ENCODE results near the gene THOC6. TPM values are rescaled to one million over a fixed set of nuclear protein-coding genes. Genes with fewer than 3 reads are reported as not detected.

Gene THOC6
- total RNA-seq, 2 donors from 2014 or later = 45.8 to 52.4 TPM

DNA sequence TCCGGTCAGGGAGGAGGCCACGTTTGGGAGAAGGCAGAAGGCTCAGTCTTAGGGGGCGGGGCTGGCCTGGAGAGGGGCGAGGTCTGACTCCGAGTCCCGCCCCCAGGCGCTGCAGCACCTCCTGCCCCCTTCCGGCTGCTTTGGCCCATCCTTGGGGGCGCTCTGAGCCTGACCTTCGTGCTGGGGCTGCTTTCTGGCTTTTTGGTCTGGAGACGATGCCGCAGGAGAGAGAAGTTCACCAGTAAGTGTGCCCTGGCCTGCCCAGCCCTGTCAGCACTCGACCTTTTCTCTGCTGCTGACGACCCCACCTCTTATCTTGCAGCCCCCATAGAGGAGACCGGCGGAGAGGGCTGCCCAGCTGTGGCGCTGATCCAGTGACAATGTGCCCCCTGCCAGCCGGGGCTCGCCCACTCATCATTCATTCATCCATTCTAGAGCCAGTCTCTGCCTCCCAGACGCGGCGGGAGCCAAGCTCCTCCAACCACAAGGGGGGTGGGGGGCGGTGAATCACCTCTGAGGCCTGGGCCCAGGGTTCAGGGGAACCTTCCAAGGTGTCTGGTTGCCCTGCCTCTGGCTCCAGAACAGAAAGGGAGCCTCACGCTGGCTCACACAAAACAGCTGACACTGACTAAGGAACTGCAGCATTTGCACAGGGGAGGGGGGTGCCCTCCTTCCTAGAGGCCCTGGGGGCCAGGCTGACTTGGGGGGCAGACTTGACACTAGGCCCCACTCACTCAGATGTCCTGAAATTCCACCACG, 2.2 kb upstream of the THOC6 start:
- TF ChIP-seq, protein P1, sequence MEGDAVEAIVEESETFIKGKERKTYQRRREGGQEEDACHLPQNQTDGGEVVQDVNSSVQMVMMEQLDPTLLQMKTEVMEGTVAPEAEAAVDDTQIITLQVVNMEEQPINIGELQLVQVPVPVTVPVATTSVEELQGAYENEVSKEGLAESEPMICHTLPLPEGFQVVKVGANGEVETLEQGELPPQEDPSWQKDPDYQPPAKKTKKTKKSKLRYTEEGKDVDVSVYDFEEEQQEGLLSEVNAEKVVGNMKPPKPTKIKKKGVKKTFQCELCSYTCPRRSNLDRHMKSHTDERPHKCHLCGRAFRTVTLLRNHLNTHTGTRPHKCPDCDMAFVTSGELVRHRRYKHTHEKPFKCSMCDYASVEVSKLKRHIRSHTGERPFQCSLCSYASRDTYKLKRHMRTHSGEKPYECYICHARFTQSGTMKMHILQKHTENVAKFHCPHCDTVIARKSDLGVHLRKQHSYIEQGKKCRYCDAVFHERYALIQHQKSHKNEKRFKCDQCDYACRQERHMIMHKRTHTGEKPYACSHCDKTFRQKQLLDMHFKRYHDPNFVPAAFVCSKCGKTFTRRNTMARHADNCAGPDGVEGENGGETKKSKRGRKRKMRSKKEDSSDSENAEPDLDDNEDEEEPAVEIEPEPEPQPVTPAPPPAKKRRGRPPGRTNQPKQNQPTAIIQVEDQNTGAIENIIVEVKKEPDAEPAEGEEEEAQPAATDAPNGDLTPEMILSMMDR (conservative IDR thresholded peaks at IDR 0.05) = peak; percentile 74

DNA sequence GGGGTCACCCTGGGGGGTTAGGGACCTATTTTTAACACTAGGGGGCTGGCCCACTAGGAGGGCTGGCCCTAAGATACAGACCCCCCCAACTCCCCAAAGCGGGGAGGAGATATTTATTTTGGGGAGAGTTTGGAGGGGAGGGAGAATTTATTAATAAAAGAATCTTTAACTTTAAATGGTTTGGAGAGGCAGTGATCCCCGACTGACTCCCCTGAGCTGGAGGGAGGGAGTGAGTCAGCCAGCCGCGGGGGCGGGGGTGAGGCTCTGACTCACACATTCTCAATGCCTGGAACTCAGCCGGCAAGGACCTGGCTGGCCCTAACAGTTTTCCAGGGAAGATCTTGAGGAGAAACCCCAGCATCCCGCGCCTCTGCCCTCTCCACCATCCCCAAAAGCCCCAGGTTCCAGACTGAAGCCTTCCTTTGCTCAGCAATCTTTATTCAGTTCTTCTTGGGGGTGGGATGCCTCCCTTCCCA, 1.6 kb upstream of the THOC6 start:
- peaks cover 20% of the 10 kb centered on the region for H3K36me3 Mint-ChIP-seq (ENCODE audit: low read depth)
- Histone ChIP-seq H3K27me3 (ENCODE audit: control insufficient read depth, insufficient read depth, low read length, poor library complexity, severe bottlenecking) (no peaks in the 10 kb centered on the region), H3K36me3 (ENCODE audit: control insufficient read depth, insufficient read depth, low read length) (peaks cover 28% of the 10 kb centered on the region), H3K9ac (ENCODE audit: extremely low read depth, low read length, poor library complexity, severe bottlenecking) (peak overlapping the region; percentile 99), H3K4me3 (ENCODE audit: low read length) (peak overlapping the region; percentile 97), H3K4me1 (ENCODE audit: control insufficient read depth, insufficient read depth, low read length) (peaks cover 12% of the 10 kb centered on the region), H3K27ac (ENCODE audit: low read depth, low read length) (peak overlapping the region; percentile 95), H3K9me3 (ENCODE audit: control insufficient read depth, low read length) (no peaks in the 10 kb centered on the region)
- peak overlapping the region; percentile 99 for H3K27ac Mint-ChIP-seq
- H3K4me3 Mint-ChIP-seq = peak overlapping the region; percentile 83
- H3K9me3 Mint-ChIP-seq = no peaks in the 10 kb centered on the region
- no peaks in the 10 kb centered on the region for H3K27me3 Mint-ChIP-seq (ENCODE audit: insufficient read depth)
- TF ChIP-seq, protein P1 (conservative IDR thresholded peaks at IDR 0.05) = no peak
- WGBS, 2 experiments (ENCODE audit: insufficient coverage in 1 of 2, insufficient read length in 1 of 2) = 0 to 9% methylated on average over 4 to 7 of the region's 8 CpGs
- peak; percentile 95 for DNase-seq
- H3K4me1 Mint-ChIP-seq = peaks cover 29% of the 10 kb centered on the region

More for the DNA sequence above, 2.2 kb upstream of the THOC6 start:
- peak overlapping the region; percentile 97 for H3K4me3 ChIP-seq (ENCODE audit: low read length)
- peak overlapping the region; percentile 83 for H3K4me3 Mint-ChIP-seq
- H3K36me3 ChIP-seq (ENCODE audit: control insufficient read depth, insufficient read depth, low read length) = peaks cover 22% of the 10 kb centered on the region
- H3K27me3 Mint-ChIP-seq (ENCODE audit: insufficient read depth) = no peaks in the 10 kb centered on the region
- peak overlapping the region; percentile 95 for H3K27ac ChIP-seq (ENCODE audit: low read depth, low read length)
- WGBS, 2 experiments (ENCODE audit: insufficient coverage in 1 of 2, insufficient read length in 1 of 2) = 0 to 1% methylated on average over 14 to 25 of the region's 25 CpGs
- H3K9me3 ChIP-seq (ENCODE audit: control insufficient read depth, low read length) = no peaks in the 10 kb centered on the region
- DNase-seq = peak; percentile 95
- no peaks in the 10 kb centered on the region for H3K9me3 Mint-ChIP-seq
- peak overlapping the region; percentile 99 for H3K27ac Mint-ChIP-seq
- H3K27me3 ChIP-seq (ENCODE audit: control insufficient read depth, insufficient read depth, low read length, poor library complexity, severe bottlenecking) = no peaks in the 10 kb centered on the region
- peak overlapping the region; percentile 99 for H3K9ac ChIP-seq (ENCODE audit: extremely low read depth, low read length, poor library complexity, severe bottlenecking)
- H3K4me1 Mint-ChIP-seq = peaks cover 29% of the 10 kb centered on the region
- H3K36me3 Mint-ChIP-seq (ENCODE audit: low read depth) = peaks cover 18% of the 10 kb centered on the region
- peaks cover 12% of the 10 kb centered on the region for H3K4me1 ChIP-seq (ENCODE audit: control insufficient read depth, insufficient read depth, low read length)

DNA sequence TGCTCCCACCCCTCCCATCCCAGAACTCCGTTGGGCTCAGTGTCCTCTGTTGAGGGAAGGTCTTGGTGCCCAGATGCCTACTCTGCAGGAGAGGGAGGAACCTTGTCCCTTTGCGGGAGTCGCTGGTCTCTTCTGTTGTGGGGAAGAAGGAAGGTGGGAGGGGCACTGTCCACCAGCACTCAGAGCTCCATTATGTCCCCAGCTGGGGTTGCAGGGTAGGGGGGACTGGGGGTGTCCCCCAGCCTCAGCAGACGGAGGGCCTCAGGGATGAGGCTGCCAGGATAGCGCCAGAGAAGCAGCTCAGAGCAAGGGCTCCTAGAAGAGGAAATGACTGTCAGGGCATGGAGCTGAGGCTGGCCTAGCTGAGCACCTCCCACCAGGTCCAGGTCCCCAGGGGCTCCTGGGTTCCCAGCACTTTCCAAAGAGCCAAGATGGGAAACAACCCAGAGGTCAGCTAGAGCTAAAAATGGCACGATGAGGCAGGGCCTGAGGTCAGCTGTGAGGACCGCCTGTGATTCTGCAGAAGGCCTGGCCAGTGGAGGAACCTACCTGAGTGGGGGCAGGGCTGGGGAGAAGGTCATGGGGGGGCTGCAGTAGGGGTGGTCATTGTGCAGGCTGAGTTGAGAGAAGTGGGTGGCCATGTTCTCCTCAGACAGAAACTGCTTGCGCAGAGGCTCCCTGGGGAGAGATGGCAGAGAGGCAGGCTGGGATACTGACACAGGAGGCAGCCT, 986 bp upstream of the THOC6 start:
- H3K36me3 ChIP-seq (ENCODE audit: control insufficient read depth, insufficient read depth, low read length) = peaks cover 30% of the 10 kb centered on the region
- DNase-seq = peak; percentile 87
- H3K4me3 ChIP-seq (ENCODE audit: low read length) = peak overlapping the region; percentile 97
- Mint-ChIP-seq H3K4me3 (peak overlapping the region; percentile 83), H3K4me1 (peaks cover 29% of the 10 kb centered on the region), H3K36me3 (ENCODE audit: low read depth) (peaks cover 23% of the 10 kb centered on the region), H3K27ac (peak overlapping the region; percentile 99), H3K9me3 (no peaks in the 10 kb centered on the region), H3K27me3 (ENCODE audit: insufficient read depth) (no peaks in the 10 kb centered on the region)
- 32 to 34% methylated on average over 3 to 8 of the region's 8 CpGs for WGBS, 2 experiments (ENCODE audit: insufficient coverage in 1 of 2, insufficient read length in 1 of 2)
- no peaks in the 10 kb centered on the region for H3K27me3 ChIP-seq (ENCODE audit: control insufficient read depth, insufficient read depth, low read length, poor library complexity, severe bottlenecking)
- peak overlapping the region; percentile 90 for H3K27ac ChIP-seq (ENCODE audit: low read depth, low read length)
- TF ChIP-seq, protein P1 (conservative IDR thresholded peaks at IDR 0.05) = no peak
- peak overlapping the region; percentile 99 for H3K9ac ChIP-seq (ENCODE audit: extremely low read depth, low read length, poor library complexity, severe bottlenecking)
- H3K9me3 ChIP-seq (ENCODE audit: control insufficient read depth, low read length) = no peaks in the 10 kb centered on the region
- H3K4me1 ChIP-seq (ENCODE audit: control insufficient read depth, insufficient read depth, low read length) = peaks cover 12% of the 10 kb centered on the region

Measured in endodermal cell (in vitro differentiated cells).